K562 (cell line): Measurements from ENCODE around the gene MLH3. TPM values are rescaled to one million over a fixed set of nuclear protein-coding genes. Genes with fewer than 3 reads are reported as not detected.

Source experiments
- ATF3 ChIP-seq, 2 experiments: fragments of 450-650 bp in 1 of 2; sonication (generic) in 1 of 2; formaldehyde crosslinking in 1 of 2; IDR thresholded peaks in 1 of 2; conservative IDR thresholded peaks in 1 of 2; 2 replicates each; pipeline versions ENCODE4 v1.6.1 to v1.8.1; 2016 to 2023; ENCODE audit warnings: mild to moderate bottlenecking in 2 of 2, moderate library complexity in 2 of 2, inconsistent platforms in 1 of 2, missing genetic modification reagents in 1 of 2
- CC2D1A ChIP-seq: fragments of 450-650 bp; IDR thresholded peaks from 2 replicates; pipeline ENCODE4 v1.6.1; 2017; ENCODE audit warnings: mild to moderate bottlenecking
- CREM ChIP-seq: IDR thresholded peaks from 2 replicates; pipeline ENCODE4 v1.6.1; 2014; ENCODE audit warnings: antibody characterized with exemption, low read depth
- HDGF ChIP-seq: fragments of 450-650 bp; IDR thresholded peaks from 2 replicates; pipeline ENCODE4 v1.6.1; 2016
- HLTF ChIP-seq: fragments of 450-650 bp; IDR thresholded peaks from 2 replicates; pipeline ENCODE4 v1.6.1; 2016
- KAT2B ChIP-seq: IDR thresholded peaks from one replicate; pipeline ENCODE4 v1.6.1; 2012; ENCODE audit warnings: low read depth, mild to moderate bottlenecking, control low read depth, inconsistent platforms, low read length, moderate library complexity
- KDM1A ChIP-seq, 2 experiments: fragments of 450-650 bp; IDR thresholded peaks; 2 replicates each; pipeline ENCODE4 v1.6.1; 2016; ENCODE audit warnings: mild to moderate bottlenecking in 2 of 2
- MBD1 ChIP-seq: fragments of 250-450 bp; sonication (Bioruptor Pico); IDR thresholded peaks from 2 replicates; pipeline ENCODE4 v1.8.0; 2022; ENCODE audit warnings: inconsistent platforms
- NRF1 ChIP-seq, 2 experiments: fragments of 450-650 bp; IDR thresholded peaks in 1 of 2; conservative IDR thresholded peaks in 1 of 2; 2 replicates each; pipeline ENCODE4 v1.6.1; 2014; ENCODE audit warnings: mild to moderate bottlenecking in 2 of 2
- PHF20 ChIP-seq: fragments of 450-650 bp; IDR thresholded peaks from 2 replicates; pipeline ENCODE4 v1.6.1; 2018; ENCODE audit not compliant: partially characterized antibody
- POLR2AphosphoS5 ChIP-seq: IDR thresholded peaks from 2 replicates; pipeline ENCODE4 v1.6.1; 2011; ENCODE audit warnings: mild to moderate bottlenecking, low read depth, low read length, moderate library complexity; ENCODE audit not compliant: control insufficient read depth, insufficient read depth
- SIRT6 ChIP-seq: IDR thresholded peaks from one replicate; pipeline ENCODE4 v1.6.1; 2012; ENCODE audit warnings: low read depth, mild to moderate bottlenecking, control low read depth, inconsistent platforms, low read length, moderate library complexity
- SIX5 ChIP-seq, 2 experiments: IDR thresholded peaks; 2 replicates each; pipeline ENCODE4 v1.6.1; 2011; ENCODE audit warnings: low read length in 2 of 2, borderline replicate concordance in 1 of 2, low read depth in 1 of 2, mild to moderate bottlenecking in 1 of 2, moderate library complexity in 1 of 2; ENCODE audit not compliant: insufficient read depth in 1 of 2
- THRAP3 ChIP-seq: fragments of 450-650 bp; IDR thresholded peaks from 2 replicates; pipeline ENCODE4 v1.6.1; 2016; ENCODE audit warnings: mild to moderate bottlenecking, inconsistent platforms, borderline replicate concordance
- ZBTB2 ChIP-seq: fragments of 450-650 bp; IDR thresholded peaks from 2 replicates; pipeline ENCODE4 v1.6.1; 2016; ENCODE audit warnings: antibody characterized with exemption
- ZNF224 ChIP-seq: sonication (generic); formaldehyde crosslinking; IDR thresholded peaks from 2 replicates; pipeline ENCODE4 v1.8.0; 2022; ENCODE audit warnings: mild to moderate bottlenecking, missing genetic modification reagents
- ZNF518B ChIP-seq: fragments of 250-450 bp; sonication (Bioruptor Pico); IDR thresholded peaks from 2 replicates; pipeline ENCODE4 v1.5.0; 2021; ENCODE audit warnings: mild to moderate bottlenecking, moderate library complexity
- ZNF551 ChIP-seq: fragments of 250-450 bp; sonication (Bioruptor Pico); IDR thresholded peaks from 2 replicates; pipeline ENCODE4 v1.5.0; 2021; ENCODE audit warnings: mild to moderate bottlenecking, moderate library complexity
- ZNF655 ChIP-seq: fragments of 250-450 bp; sonication (Bioruptor Pico); IDR thresholded peaks from 2 replicates; pipeline ENCODE4 v1.5.0; 2021
- ZNF75A ChIP-seq: fragments of 450-650 bp; formaldehyde crosslinking; IDR thresholded peaks from 2 replicates; pipeline ENCODE4 v1.4.0; 2020; ENCODE audit warnings: mild to moderate bottlenecking
- ZNF764 ChIP-seq: fragments of 250-450 bp; sonication (Bioruptor Pico); IDR thresholded peaks from 2 replicates; pipeline ENCODE4 v1.4.0; 2020; ENCODE audit warnings: low read depth, mild to moderate bottlenecking, moderate library complexity
- polyA plus RNA-seq, 8 experiments: library from polyadenylated mRNA; depleted of rRNA in 4 of 8; stranded (reverse) in 5 of 8; unstranded in 3 of 8; fragments of >200 nt; fragmentation: Nextera tagmentation in 2 of 8; fragmentation: Illumina TruSeq in 1 of 8; extraction: Ambion mirVana in 2 of 8; extraction: Trizol in 1 of 8; gene quantifications; 2 replicates each; pipeline versions ENCODE4 v1.2.1 to v1.2.3, GENCODE V29; 2011 to 2014; ENCODE audit warnings: inconsistent platforms in 1 of 8, missing spikeins in 1 of 8
- total RNA-seq, 7 experiments: library from RNA; depleted of rRNA in 6 of 7; stranded (reverse); fragments of >200 nt in 6 of 7; fragmentation: Illumina TruSeq in 2 of 7; extraction: Trizol in 2 of 7; gene quantifications; 2 replicates each; pipeline versions ENCODE4 v1.2.1 to v1.2.3, GENCODE V29; 2011 to 2021; ENCODE audit warnings: low replicate concordance in 1 of 7

The MLH3 gene
- total and polyA plus RNA-seq, 9 of the 15 experiments (the other 6 are each of a cell fraction or from before 2014, with no cell fraction given) = 5.9 to 15.3 (median 10.7) TPM

GRCh38 chr14:75025082-75025481 lies 26.2 kb downstream of the MLH3 start (continued):
- no peak for TF ChIP-seq ZNF655 (CRISPR knock-in tag)
- TF ChIP-seq POLR2AphosphoS5 = peak; percentile 25; the same call in 1 of the 2 replicates
- no peak for TF ChIP-seq PHF20
- TF ChIP-seq KDM1A (IDR thresholded peaks at IDR 0.05) = 0 out of 4 replicates have a peak, but pooled peaks of 1 of the 2 experiments have one; percentile 22
- TF ChIP-seq MBD1 (CRISPR knock-in tag) = no peak
- no peak for TF ChIP-seq ZNF764 (CRISPR knock-in tag)
- no peak for TF ChIP-seq SIX5 (IDR thresholded peaks at IDR 0.05; ENCODE audit: borderline replicate concordance in 1 of 2, insufficient read depth in 1 of 2, low read depth in 1 of 2, low read length in 2 of 2)
- TF ChIP-seq HLTF = peak; percentile 65
- TF ChIP-seq HDGF = 0 out of 2 replicates have a peak, but pooled peaks have one; percentile 39
- no peak for TF ChIP-seq SIRT6
- no peak for TF ChIP-seq NRF1 (conservative IDR thresholded peaks at IDR 0.05 in 1 of 2, IDR thresholded peaks at IDR 0.05 in 1 of 2)
- TF ChIP-seq ZNF224 (CRISPR knock-in tag) = no peak
- TF ChIP-seq ZNF518B (CRISPR knock-in tag) = no peak
- peak; percentile 66 for TF ChIP-seq CREM
- peak; percentile 42; the same call in 1 of the 2 replicates for TF ChIP-seq ZBTB2
- TF ChIP-seq ZNF75A (CRISPR knock-in tag) = no peak
- no peak for TF ChIP-seq THRAP3
- no peak for TF ChIP-seq KAT2B
- 0 out of 2 replicates have a peak, but pooled peaks have one; percentile 23 for TF ChIP-seq CC2D1A
- peak; percentile 77 for TF ChIP-seq ATF3 (IDR thresholded peaks at IDR 0.05)
- TF ChIP-seq ATF3 (CRISPR knock-in tag; conservative IDR thresholded peaks at IDR 0.05) = no peak; the same call in 1 of the 2 replicates
- no peak for TF ChIP-seq ZNF551 (CRISPR knock-in tag)
